NB4 (cell line): ENCODE measurements around the gene ITGAV.

Experiments
- CTCF ChIP-seq: IDR thresholded peaks from one replicate; pipeline ENCODE4 v1.5.1; 2012; ENCODE audit warnings: low read depth, low read length
- MYC ChIP-seq: IDR thresholded peaks from 2 replicates; pipeline ENCODE4 v1.6.1; 2011; ENCODE audit warnings: low read depth, low read length
- POLR2A ChIP-seq: IDR thresholded peaks from 2 replicates; pipeline ENCODE4 v1.6.1; 2011; ENCODE audit warnings: mild to moderate bottlenecking; ENCODE audit not compliant: insufficient read length; ENCODE audit errors: extremely low read depth
- TF ChIP-seq, protein P1 (sequence below): IDR thresholded peaks from 2 replicates; pipeline ENCODE4 v1.6.1; 2011; ENCODE audit warnings: low read depth, low read length

- TF ChIP-seq CTCF (no peak), POLR2A (no peak), MYC (no peak)
- TF ChIP-seq, protein P1, sequence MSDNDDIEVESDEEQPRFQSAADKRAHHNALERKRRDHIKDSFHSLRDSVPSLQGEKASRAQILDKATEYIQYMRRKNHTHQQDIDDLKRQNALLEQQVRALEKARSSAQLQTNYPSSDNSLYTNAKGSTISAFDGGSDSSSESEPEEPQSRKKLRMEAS = no peak
Observed at GRCh38 chr2:186669146-186669545, 79.3 kb downstream of the ITGAV start.
